ENCODE data around the gene CACNB3. TPM values are rescaled to one million over a fixed set of nuclear protein-coding genes. Genes with fewer than 3 reads are reported as not detected.

CACNB3 gene
- total and polyA plus RNA-seq, 2 of the 13 experiments (the other 11 are each of a cell fraction or from before 2014, with no cell fraction given), result 0.29 to 0.54 TPM

- H3K9ac ChIP-seq (ENCODE audit: insufficient read depth, low read depth, low read length), result peak overlapping the region; percentile 34
- intact Hi-C loops (cut with micrococcal nuclease; ENCODE audit: unreplicated experiment), result no loop called here
- peak; percentile 65 for ATAC-seq
- DNase-seq (ENCODE audit: low spot score), result peak; percentile 41
- H3K27ac ChIP-seq (ENCODE audit: extremely low read length, insufficient read depth, low read length), result no peak overlapping the region
- no peaks in the 10 kb centered on the region for H3K79me2 ChIP-seq (ENCODE audit: insufficient read depth, low read length)
- H3K4me3 ChIP-seq (replicated peaks in 1 of 3; ENCODE audit: insufficient read depth in 1 of 3, low read depth in 2 of 3, low read length in 3 of 3), result peak overlapping the region; percentile 60 to 76 (median 72)
- H3K4me2 ChIP-seq (ENCODE audit: low read depth, low read length), result peak overlapping the region; percentile 94
- FAIRE-seq, result no peak
- 0 out of 2 replicates have a peak, but pooled peaks cover 3% of the 10 kb centered on the region for H4K20me1 ChIP-seq (ENCODE audit: insufficient read depth, low read length)
- no peaks in the 10 kb centered on the region for H3K36me3 ChIP-seq (replicated peaks in 1 of 2; ENCODE audit: control insufficient read depth in 1 of 2, insufficient read depth in 2 of 2, low read length in 2 of 2)
- H3K9me3 ChIP-seq (ENCODE audit: low read length), result no peaks in the 10 kb centered on the region
- CTCF ChIA-PET (ENCODE audit: low intra/inter-chr PET ratio, low total read pairs), result interaction anchor here (1.4 to 2.5 kb wide), 2 partner anchors 19 to 62 kb away, joined by 7 to 9 read pairs; no protein-coding TSS in a partner anchor
- POLR2A ChIA-PET, result interaction anchor here (0.7 to 1.8 kb wide), 5 partner anchors 11 to 52 kb away, joined by 4 to 7 read pairs (median 4); partner anchors contain the start of genes ADCY6 and DDX23
- 2% methylated on average over 47 of the region's 54 CpGs for WGBS (ENCODE audit: low lambda C conversion rate)
- peaks cover 9 to 65% of the 10 kb centered on the region in 2 experiments for H3K27me3 ChIP-seq (ENCODE audit: control insufficient read depth in 1 of 2, insufficient read depth in 2 of 2, low read length in 2 of 2)
- BruUV-seq (replicated peaks), result no TSS peak
- in situ Hi-C loops (cut with HindIII; ENCODE audit: extremely low pct_ligation_motif_present, low pct_unique_long_range_greater_than_20kb), result no loop called here
- H3K4me1 ChIP-seq (ENCODE audit: insufficient read depth, low read length), result peaks cover 52% of the 10 kb centered on the region
- H2AFZ ChIP-seq (ENCODE audit: low read length), result no peak overlapping the region
- TF ChIP-seq MTERF4 (CRISPR knock-in tag; IDR thresholded peaks at IDR 0.05) (0 out of 2 replicates have a peak, but pooled peaks have one; percentile 2), PHF8 (CRISPR knock-in tag; IDR thresholded peaks at IDR 0.05) (peak; percentile 37), NFE2L2 (IDR thresholded peaks at IDR 0.05; ENCODE audit: low read length) (no peak), CHCHD3 (CRISPR knock-in tag; IDR thresholded peaks at IDR 0.05) (no peak), SNRNP70 (IDR thresholded peaks at IDR 0.05; ENCODE audit: low read depth, low read length) (no peak), GATA4 (IDR thresholded peaks at IDR 0.05; ENCODE audit: borderline replicate concordance, low read depth) (no peak), BRD4 (CRISPR knock-in tag; IDR thresholded peaks at IDR 0.05) (no peak), ZNF354B (CRISPR knock-in tag; IDR thresholded peaks at IDR 0.05) (0 out of 2 replicates have a peak, but pooled peaks have one; percentile 76), ZNF770 (CRISPR knock-in tag; IDR thresholded peaks at IDR 0.05) (0 out of 2 replicates have a peak, but pooled peaks have one; percentile 16), ZSCAN25 (CRISPR knock-in tag; IDR thresholded peaks at IDR 0.05) (peak; percentile 45; the same call in 1 of the 2 replicates), ZNF580 (CRISPR knock-in tag; IDR thresholded peaks at IDR 0.05; ENCODE audit: borderline replicate concordance, low read depth) (no peak), KAT2B (IDR thresholded peaks at IDR 0.05; ENCODE audit: borderline replicate concordance, low read depth, low read length) (no peak), CBX2 (IDR thresholded peaks at IDR 0.05; ENCODE audit: low read depth, low read length) (no peak), CBX2 (CRISPR knock-in tag; IDR thresholded peaks at IDR 0.05; ENCODE audit: low read depth) (peak; percentile 37; the same call in 1 of the 2 replicates), MED1 (CRISPR knock-in tag; IDR thresholded peaks at IDR 0.05) (no peak), ZNF430 (CRISPR knock-in tag; IDR thresholded peaks at IDR 0.05) (no peak; the same call in 1 of the 2 replicates), HOXD1 (CRISPR knock-in tag; IDR thresholded peaks at IDR 0.05) (no peak), PRPF4 (IDR thresholded peaks at IDR 0.05; ENCODE audit: low read depth, low read length, poor library complexity, severe bottlenecking) (no peak), REPIN1 (CRISPR knock-in tag; IDR thresholded peaks at IDR 0.05; ENCODE audit: borderline replicate concordance, low read depth) (no peak), ZNF138 (CRISPR knock-in tag; IDR thresholded peaks at IDR 0.05; ENCODE audit: low read depth) (0 out of 2 replicates have a peak, but pooled peaks have one; percentile 12), ZNF678 (CRISPR knock-in tag; IDR thresholded peaks at IDR 0.05) (no peak)
Measured at GRCh38 chr12:48815126-48816110, 2.9 kb upstream of the CACNB3 start.
